Stimulated activated CD4-positive, alpha-beta T cell treated with anti-CD3 and anti-CD28 coated beads, TNF-alpha, amount 100 ng/mL, for 4 hours (primary cell): ENCODE results near the gene STRIP1.

ENCODE experiments used
- DNase-seq, 3 experiments: peaks; one replicate each; pipeline ENCODE4 v3.0.0-alpha.2; 2020; ENCODE audit warnings: low read depth in 3 of 3

Gene STRIP1

GRCh38 chr1:110049801-110050601 lies 15.6 kb downstream of the STRIP1 start:
- DNase-seq = no peak

- DNase-seq = no peak
Measured at GRCh38 chr1:110050602-110051261, 16.3 kb downstream of the STRIP1 start.

GRCh38 chr1:110051262-110051648 lies 16.8 kb downstream of the STRIP1 start:
- DNase-seq = no peak

- DNase-seq = peak; percentile 40 to 57 (median 43)
Measured at GRCh38 chr1:110053552-110054428, 19.4 kb downstream of the STRIP1 start.

- DNase-seq = no peak
Measured at GRCh38 chr1:110055493-110056284, 21.3 kb downstream of the STRIP1 start.

- DNase-seq = no peak
Measured at GRCh38 chr1:110056285-110056683, 21.9 kb downstream of the STRIP1 start.

GRCh38 chr1:110056776-110057175 lies 22.4 kb downstream of the STRIP1 start:
- no peak for DNase-seq

- DNase-seq = no peak
Measured at GRCh38 chr1:110057963-110058518, 23.6 kb downstream of the STRIP1 start.

GRCh38 chr1:110058591-110058990 lies 24.2 kb downstream of the STRIP1 start:
- no peak for DNase-seq

- no peak for DNase-seq
Measured at GRCh38 chr1:110059133-110059863, 24.9 kb downstream of the STRIP1 start.

GRCh38 chr1:110060034-110060661 lies 25.7 kb downstream of the STRIP1 start:
- DNase-seq = peak; percentile 53 to 65 (median 57)

GRCh38 chr1:110060662-110061060 lies 26.2 kb downstream of the STRIP1 start:
- DNase-seq = no peak

GRCh38 chr1:110061341-110061740 lies 26.9 kb downstream of the STRIP1 start:
- DNase-seq = no peak

- no peak for DNase-seq
Measured at GRCh38 chr1:110062612-110063011, 28.2 kb downstream of the STRIP1 start.

GRCh38 chr1:110063781-110064180 lies 29.4 kb downstream of the STRIP1 start:
- no peak for DNase-seq

GRCh38 chr1:110064576-110065337 lies 30.3 kb downstream of the STRIP1 start:
- no peak for DNase-seq

GRCh38 chr1:110065841-110066240 lies 31.4 kb downstream of the STRIP1 start:
- no peak for DNase-seq

GRCh38 chr1:110067479-110067892 lies 33.1 kb downstream of the STRIP1 start:
- DNase-seq = no peak
